Measurements from ENCODE around the gene IPO4. TPM values are rescaled to one million over a fixed set of nuclear protein-coding genes. Genes with fewer than 3 reads are reported as not detected.

The IPO4 gene
- total and polyA plus RNA-seq, 2 of the 8 experiments (the other 6 are each of a cell fraction or from before 2014, with no cell fraction given) = 55.5 to 108 TPM

DNA sequence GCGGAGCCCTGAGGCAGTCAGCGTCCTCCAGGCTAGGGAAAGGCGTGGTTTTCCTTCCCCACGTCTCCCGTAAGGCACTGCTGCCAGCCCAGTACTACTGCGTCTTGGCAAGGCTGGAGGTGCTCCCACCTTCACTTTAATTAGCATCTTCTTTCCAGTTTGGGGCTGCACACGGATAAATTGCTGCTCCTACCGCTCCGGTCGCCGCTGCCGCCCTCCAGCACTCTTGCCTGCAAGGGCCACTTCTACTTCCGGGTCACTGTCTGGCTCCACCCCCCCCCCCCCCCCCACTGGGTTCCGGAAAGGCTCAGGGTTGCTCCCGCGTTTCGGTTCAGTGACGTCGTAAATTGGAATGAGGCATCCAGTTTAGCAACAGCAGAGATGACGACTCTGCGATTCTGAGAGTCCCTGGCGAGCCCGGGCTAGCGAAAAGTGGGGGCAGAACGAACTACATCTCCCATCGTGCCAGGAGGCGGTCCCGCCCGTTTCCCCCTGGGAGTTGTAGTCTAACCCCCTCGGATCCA, 43.6 kb upstream of the IPO4 start, which contains the start of gene NEDD8 (continued):
- no peak for TF ChIP-seq CHD7 (IDR thresholded peaks at IDR 0.05; ENCODE audit: insufficient replicate concordance, low read length)
- TF ChIP-seq CHD2 (IDR thresholded peaks at IDR 0.05; ENCODE audit: low read length) = no peak
- TF ChIP-seq EGR1 (IDR thresholded peaks at IDR 0.05; ENCODE audit: borderline replicate concordance, low read depth, low read length) = no peak
- TF ChIP-seq HDAC2 (IDR thresholded peaks at IDR 0.05; ENCODE audit: borderline replicate concordance in 1 of 2, low read depth in 2 of 2, low read length in 2 of 2) = no peak
- TF ChIP-seq, protein P1, sequence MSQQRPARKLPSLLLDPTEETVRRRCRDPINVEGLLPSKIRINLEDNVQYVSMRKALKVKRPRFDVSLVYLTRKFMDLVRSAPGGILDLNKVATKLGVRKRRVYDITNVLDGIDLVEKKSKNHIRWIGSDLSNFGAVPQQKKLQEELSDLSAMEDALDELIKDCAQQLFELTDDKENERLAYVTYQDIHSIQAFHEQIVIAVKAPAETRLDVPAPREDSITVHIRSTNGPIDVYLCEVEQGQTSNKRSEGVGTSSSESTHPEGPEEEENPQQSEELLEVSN (IDR thresholded peaks at IDR 0.05) = no peak
- TF ChIP-seq GABPA (IDR thresholded peaks at IDR 0.05; ENCODE audit: borderline replicate concordance, insufficient read depth, low read length) = peak; percentile 73; the same call in 1 of the 2 replicates
- TF ChIP-seq, protein P2, sequence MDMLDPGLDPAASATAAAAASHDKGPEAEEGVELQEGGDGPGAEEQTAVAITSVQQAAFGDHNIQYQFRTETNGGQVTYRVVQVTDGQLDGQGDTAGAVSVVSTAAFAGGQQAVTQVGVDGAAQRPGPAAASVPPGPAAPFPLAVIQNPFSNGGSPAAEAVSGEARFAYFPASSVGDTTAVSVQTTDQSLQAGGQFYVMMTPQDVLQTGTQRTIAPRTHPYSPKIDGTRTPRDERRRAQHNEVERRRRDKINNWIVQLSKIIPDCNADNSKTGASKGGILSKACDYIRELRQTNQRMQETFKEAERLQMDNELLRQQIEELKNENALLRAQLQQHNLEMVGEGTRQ (IDR thresholded peaks at IDR 0.05; ENCODE audit: low read length) = no peak
- no peak for TF ChIP-seq TBP (IDR thresholded peaks at IDR 0.05; ENCODE audit: low read depth, low read length)
- 0 out of 2 replicates have a peak, but pooled peaks have one; percentile 19 for TF ChIP-seq RBBP5 (IDR thresholded peaks at IDR 0.05; ENCODE audit: borderline replicate concordance, low read depth, low read length)

Measured in H1 (cell line).